H1 (cell line): Measurements from ENCODE around the gene AGPAT4. TPM values are rescaled to one million over a fixed set of nuclear protein-coding genes. Genes with fewer than 3 reads are reported as not detected.

Experiments
- CTCF ChIA-PET: fragments of 300-600 bp; sonication (Branson Sonifier 250); formaldehyde crosslinking; loops from one replicate; lab custom pipeline; 2021; ENCODE audit not compliant: partially characterized antibody; lab: Charles Lee
- POLR2A ChIA-PET: fragments of 300-600 bp; sonication (Branson Sonifier 250); formaldehyde crosslinking; loops from one replicate; lab custom pipeline; 2021; ENCODE audit warnings: inconsistent platforms; ENCODE audit not compliant: partially characterized antibody; lab: Charles Lee
- DNase-seq, 2 experiments: peaks; one replicate each; pipeline versions ENCODE4 v3.0.0 to v3.0.0-alpha.2; 2010 to 2022; ENCODE audit warnings: low spot score in 2 of 2, low read depth in 1 of 2, mixed read lengths in 1 of 2
- FAIRE-seq: peaks from 2 replicates; lab custom pipeline; 2011; peaks lifted over from hg19 to GRCh38; lab: Jason Lieb, UNC
- H2AFZ ChIP-seq: 2 replicates; pipeline ENCODE4 v1.8.1; 2012; ENCODE audit warnings: low read length, inconsistent platforms
- H2AK5ac ChIP-seq: 2 replicates; pipeline ENCODE4 v1.6.1; 2013; ENCODE audit warnings: low read depth, low read length
- H2BK120ac ChIP-seq: replicated peaks from 2 replicates; pipeline ENCODE3; 2013; ENCODE audit warnings: low read depth, low read length, inconsistent platforms
- H2BK12ac ChIP-seq: 2 replicates; pipeline ENCODE4 v1.6.1; 2013; ENCODE audit warnings: low read depth, low read length
- H2BK15ac ChIP-seq: 2 replicates; pipeline ENCODE4 v1.6.1; 2013; ENCODE audit warnings: low read length
- H2BK20ac ChIP-seq: 2 replicates; pipeline ENCODE4 v1.6.1; 2013; ENCODE audit warnings: low read length
- H2BK5ac ChIP-seq: 2 replicates; pipeline ENCODE4 v1.6.1; 2013; ENCODE audit warnings: low read depth, low read length
- H3K14ac ChIP-seq: 2 replicates; pipeline ENCODE4 v1.6.1; 2013; ENCODE audit warnings: inconsistent platforms; ENCODE audit not compliant: insufficient read length
- H3K18ac ChIP-seq: 2 replicates; pipeline ENCODE4 v1.6.1; 2013; ENCODE audit warnings: low read length; ENCODE audit errors: extremely low read depth
- H3K23ac ChIP-seq: 2 replicates; pipeline ENCODE4 v1.6.1; 2013; ENCODE audit warnings: inconsistent platforms; ENCODE audit not compliant: insufficient read length
- H3K23me2 ChIP-seq: 2 replicates; pipeline ENCODE4 v1.6.1; 2013; ENCODE audit warnings: low read depth, low read length
- H3K27ac ChIP-seq: 2 replicates; pipeline ENCODE4 v1.6.1; 2011; ENCODE audit warnings: low read depth, low read length, inconsistent platforms
- H3K27me3 ChIP-seq, 4 experiments: replicated peaks in 1 of 4; 1 replicate in 1 of 4; 2 replicates in 3 of 4; pipeline versions ENCODE4 v1.6.1 to v1.8.1; 2011 to 2013; ENCODE audit warnings: low read length in 3 of 4, mild to moderate bottlenecking in 3 of 4, inconsistent platforms in 2 of 4, mixed read lengths in 2 of 4, moderate library complexity in 1 of 4; ENCODE audit not compliant: control insufficient read depth in 3 of 4, insufficient read depth in 3 of 4; ENCODE audit errors: extremely low read depth in 1 of 4
- H3K36me3 ChIP-seq, 4 experiments: 2 replicates each; pipeline versions ENCODE4 v1.6.1 to v1.8.1; 2011 to 2013; ENCODE audit warnings: mild to moderate bottlenecking in 4 of 4, low read length in 3 of 4, moderate library complexity in 2 of 4, control low read depth in 1 of 4, inconsistent platforms in 1 of 4; ENCODE audit not compliant: insufficient read depth in 4 of 4, control insufficient read depth in 2 of 4
- H3K4ac ChIP-seq: replicated peaks from 2 replicates; pipeline ENCODE3; 2013; ENCODE audit warnings: low read length, low read depth, mixed read lengths, inconsistent platforms; ENCODE audit not compliant: insufficient read length
- H3K4me1 ChIP-seq, 4 experiments: replicated peaks in 1 of 4; 1 replicate in 1 of 4; 2 replicates in 3 of 4; pipeline versions ENCODE4 v1.6.1 to v1.8.1; 2011 to 2013; ENCODE audit warnings: low read length in 3 of 4, inconsistent platforms in 2 of 4, mixed read lengths in 1 of 4; ENCODE audit not compliant: insufficient read depth in 4 of 4, control insufficient read depth in 3 of 4
- H3K4me2 ChIP-seq, 2 experiments: 2 replicates each; pipeline versions ENCODE4 v1.6.1 to v1.8.1; 2011 to 2013; ENCODE audit warnings: low read depth in 2 of 2, low read length in 2 of 2, control low read depth in 1 of 2, inconsistent platforms in 1 of 2, mild to moderate bottlenecking in 1 of 2; ENCODE audit not compliant: insufficient read depth in 1 of 2
- H3K4me3 ChIP-seq, 4 experiments: fragments of 200-600, 300-600 bp in 1 of 4; sonication (generic), shearing (Covaris generic), sonication (Bioruptor Twin) in 1 of 4; 2 replicates each; pipeline versions ENCODE4 v1.5.1 to v1.8.1; 2011 to 2016; ENCODE audit warnings: low read length in 4 of 4, low read depth in 3 of 4, control low read depth in 2 of 4, inconsistent platforms in 2 of 4, mild to moderate bottlenecking in 2 of 4, mixed read lengths in 1 of 4, moderate library complexity in 1 of 4; ENCODE audit not compliant: insufficient read depth in 2 of 4; ENCODE audit errors: extremely low read depth in 1 of 4
- H3K56ac ChIP-seq: replicated peaks from 2 replicates; pipeline ENCODE3; 2013; ENCODE audit warnings: low read depth, mild to moderate bottlenecking, mixed read lengths, low read length, inconsistent platforms; ENCODE audit not compliant: insufficient read length
- H3K79me1 ChIP-seq: 2 replicates; pipeline ENCODE4 v1.6.1; 2013; ENCODE audit warnings: low read depth, low read length, control low read depth
- H3K79me2 ChIP-seq, 2 experiments: 2 replicates each; pipeline versions ENCODE4 v1.6.1 to v1.8.1; 2012 to 2013; ENCODE audit warnings: low read length in 2 of 2, mild to moderate bottlenecking in 2 of 2, inconsistent platforms in 1 of 2; ENCODE audit not compliant: insufficient read depth in 2 of 2, control insufficient read depth in 1 of 2
- H3K9ac ChIP-seq, 4 experiments: replicated peaks in 1 of 4; 1 replicate in 1 of 4; 2 replicates in 3 of 4; pipeline versions ENCODE4 v1.6.1 to v1.8.1; 2011 to 2013; ENCODE audit warnings: low read depth in 3 of 4, low read length in 3 of 4, control low read depth in 2 of 4, mild to moderate bottlenecking in 2 of 4, moderate library complexity in 2 of 4, inconsistent platforms in 1 of 4; ENCODE audit errors: extremely low read depth in 1 of 4
- H3K9me3 ChIP-seq, 2 experiments: 2 replicates each; pipeline versions ENCODE4 v1.6.1 to v1.8.1; 2012 to 2013; ENCODE audit warnings: mild to moderate bottlenecking in 2 of 2, moderate library complexity in 2 of 2, control low read depth in 1 of 2, inconsistent platforms in 1 of 2, low read depth in 1 of 2, low read length in 1 of 2, mixed read lengths in 1 of 2; ENCODE audit not compliant: insufficient read depth in 2 of 2
- H4K20me1 ChIP-seq, 2 experiments: replicated peaks in 1 of 2; 2 replicates each; pipeline versions ENCODE3 to v1.8.1; 2011 to 2013; ENCODE audit warnings: inconsistent platforms in 2 of 2, low read length in 2 of 2, mild to moderate bottlenecking in 1 of 2; ENCODE audit not compliant: insufficient read depth in 2 of 2, control insufficient read depth in 1 of 2
- H4K5ac ChIP-seq: 2 replicates; pipeline ENCODE4 v1.6.1; 2013; ENCODE audit warnings: low read length, low read depth, mixed read lengths, inconsistent platforms; ENCODE audit not compliant: insufficient read length
- H4K8ac ChIP-seq: 2 replicates; pipeline ENCODE4 v1.8.0; 2013; ENCODE audit warnings: mild to moderate bottlenecking, moderate library complexity, low read length, inconsistent platforms; ENCODE audit not compliant: insufficient read depth; ENCODE audit errors: extremely low read depth
- H4K91ac ChIP-seq: replicated peaks from 2 replicates; pipeline ENCODE3; 2013; ENCODE audit warnings: low read length, mixed read lengths, inconsistent platforms; ENCODE audit not compliant: insufficient read length
- CHD1 ChIP-seq: IDR thresholded peaks from 2 replicates; pipeline ENCODE4 v1.6.1; 2012; ENCODE audit warnings: low read depth, low read length, improper control_type of control experiment
- EP300 ChIP-seq, 2 experiments: IDR thresholded peaks; 1 replicate in 1 of 2; 2 replicates in 1 of 2; pipeline ENCODE4 v1.6.1; 2011 to 2012; ENCODE audit warnings: low read depth in 2 of 2, low read length in 2 of 2, mild to moderate bottlenecking in 2 of 2, borderline replicate concordance in 1 of 2, inconsistent platforms in 1 of 2, moderate library complexity in 1 of 2
- HDAC2 ChIP-seq, 2 experiments: fragments of 300-600 bp in 1 of 2; sonication (generic) in 1 of 2; IDR thresholded peaks; 2 replicates each; pipeline ENCODE4 v1.6.1; 2011 to 2012; ENCODE audit warnings: low read depth in 2 of 2, low read length in 2 of 2, mild to moderate bottlenecking in 2 of 2, moderate library complexity in 2 of 2, borderline replicate concordance in 1 of 2, inconsistent platforms in 1 of 2
- JUN ChIP-seq: IDR thresholded peaks from 2 replicates; pipeline ENCODE4 v1.6.1; 2011; ENCODE audit warnings: low read depth, mild to moderate bottlenecking, improper control_type of control experiment, low read length
- TEAD4 ChIP-seq: IDR thresholded peaks from 2 replicates; pipeline ENCODE4 v1.6.1; 2012; ENCODE audit warnings: low read depth, low read length, inconsistent platforms, mixed read lengths
- WGBS, 2 experiments: shearing (Covaris generic) in 1 of 2; methylation state at CpG; one replicate each; pipeline versions ENCODE4 v1.1.6 to v1.1.7; 2013 to 2015; ENCODE audit warnings: low lambda C conversion rate in 2 of 2, mixed read lengths in 2 of 2, inconsistent platforms in 1 of 2, low coverage in 1 of 2, missing lambda C conversion rate in 1 of 2; ENCODE audit not compliant: insufficient replicate concordance in 2 of 2, insufficient coverage in 1 of 2, insufficient read length in 1 of 2; ENCODE audit errors: extremely low coverage in 1 of 2, missing lambda C conversion rate in 1 of 2; 5-methylcytosine and 5-hydroxymethylcytosine counted together
- polyA plus RNA-seq, 7 experiments: library from polyadenylated mRNA; depleted of rRNA in 3 of 7; stranded (reverse) in 5 of 7; unstranded in 2 of 7; fragments of >200 nt in 5 of 7; fragments of 200-250 nt in 2 of 7; gene quantifications; 1 replicate in 5 of 7; 2 replicates in 1 of 7; 4 replicates in 1 of 7; pipeline versions ENCODE4 v1.2.1 to v1.2.3, GENCODE V29; 2011 to 2013; ENCODE audit warnings: missing spikeins in 2 of 7, mixed read lengths in 2 of 7
- total RNA-seq: library from RNA; stranded (reverse); fragmentation: NEBNext Ultra II Directional; extraction: Animal tissue kit (Norgen Biotek cat#: 25700); gene quantifications from 2 replicates; pipeline ENCODE4 v1.2.1, GENCODE V29; 2021

The AGPAT4 gene
- total and polyA plus RNA-seq, 2 of the 8 experiments (the other 6 are each of a cell fraction or from before 2014, with no cell fraction given), result 13.5 to 23.8 TPM

- no peak overlapping the region for H3K4me3 ChIP-seq
- TF ChIP-seq CHD1 (no peak), JUN (no peak), HDAC2 (IDR thresholded peaks at IDR 0.05; ENCODE audit: borderline replicate concordance in 1 of 2, low read depth in 2 of 2, low read length in 2 of 2) (no peak), EP300 (IDR thresholded peaks at IDR 0.05; ENCODE audit: borderline replicate concordance in 1 of 2, low read depth in 2 of 2, low read length in 2 of 2) (no peak), TEAD4 (no peak)
- H4K91ac ChIP-seq, result no peak overlapping the region
- H3K9me3 ChIP-seq, result no peaks in the 10 kb centered on the region
- no peak overlapping the region for H2AK5ac ChIP-seq
- no peak overlapping the region for H3K23ac ChIP-seq
- no peak overlapping the region for H4K5ac ChIP-seq
- no peak overlapping the region for H2BK120ac ChIP-seq
- H3K27ac ChIP-seq, result no peak overlapping the region
- POLR2A ChIA-PET, result no interaction called here
- H2BK5ac ChIP-seq, result no peak overlapping the region
- no peak overlapping the region for H3K14ac ChIP-seq
- no peaks in the 10 kb centered on the region for H3K79me2 ChIP-seq
- H3K36me3 ChIP-seq, result peaks cover 22 to 80% (median 59%) of the 10 kb centered on the region in 4 experiments
- no peak overlapping the region for H3K4me2 ChIP-seq
- no peaks in the 10 kb centered on the region for H3K79me1 ChIP-seq
- no peak overlapping the region for H2AFZ ChIP-seq
- no peak overlapping the region for H4K8ac ChIP-seq
- no peak for DNase-seq
- CTCF ChIA-PET, result interaction anchor here (1.5 to 3.5 kb wide), 3 partner anchors 28 to 261 kb away, joined by 3 to 26 read pairs (median 7); no protein-coding TSS in a partner anchor
- no peaks in the 10 kb centered on the region for H3K27me3 ChIP-seq
- no peak overlapping the region for H3K9ac ChIP-seq
- no peaks in the 10 kb centered on the region for H4K20me1 ChIP-seq
- no peak overlapping the region for H3K18ac ChIP-seq
- H2BK15ac ChIP-seq, result no peak overlapping the region
- H2BK12ac ChIP-seq, result no peak overlapping the region
- H3K23me2 ChIP-seq, result no peaks in the 10 kb centered on the region
- no peak overlapping the region for H3K4ac ChIP-seq
- H2BK20ac ChIP-seq, result no peak overlapping the region
- H3K4me1 ChIP-seq, result no peaks in the 10 kb centered on the region
- no peak for FAIRE-seq
- no peak overlapping the region for H3K56ac ChIP-seq
- 94% methylated on average over 4 of the region's 4 CpGs; no CpG with 5 or more reads in 1 of the 2 experiments for whole genome bisulfite sequencing, 2 experiments
Measured at GRCh38 chr6:161111261-161111660, 162.6 kb downstream of the AGPAT4 start.
